Glomerular visceral epithelial cell (primary cell): Measurements from ENCODE around the gene PARVA.
"Not testable (repeated sequence)": the region's sequence is repeated elsewhere in the genome, so short reads cannot be mapped to it uniquely, and the experiment has no call there.

Source experiments
- DNase-seq: peaks from one replicate; pipeline ENCODE4 v3.0.0-alpha.2; 2016; ENCODE audit errors: extremely low spot score

PARVA gene, protein sequence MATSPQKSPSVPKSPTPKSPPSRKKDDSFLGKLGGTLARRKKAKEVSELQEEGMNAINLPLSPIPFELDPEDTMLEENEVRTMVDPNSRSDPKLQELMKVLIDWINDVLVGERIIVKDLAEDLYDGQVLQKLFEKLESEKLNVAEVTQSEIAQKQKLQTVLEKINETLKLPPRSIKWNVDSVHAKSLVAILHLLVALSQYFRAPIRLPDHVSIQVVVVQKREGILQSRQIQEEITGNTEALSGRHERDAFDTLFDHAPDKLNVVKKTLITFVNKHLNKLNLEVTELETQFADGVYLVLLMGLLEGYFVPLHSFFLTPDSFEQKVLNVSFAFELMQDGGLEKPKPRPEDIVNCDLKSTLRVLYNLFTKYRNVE

DNA sequence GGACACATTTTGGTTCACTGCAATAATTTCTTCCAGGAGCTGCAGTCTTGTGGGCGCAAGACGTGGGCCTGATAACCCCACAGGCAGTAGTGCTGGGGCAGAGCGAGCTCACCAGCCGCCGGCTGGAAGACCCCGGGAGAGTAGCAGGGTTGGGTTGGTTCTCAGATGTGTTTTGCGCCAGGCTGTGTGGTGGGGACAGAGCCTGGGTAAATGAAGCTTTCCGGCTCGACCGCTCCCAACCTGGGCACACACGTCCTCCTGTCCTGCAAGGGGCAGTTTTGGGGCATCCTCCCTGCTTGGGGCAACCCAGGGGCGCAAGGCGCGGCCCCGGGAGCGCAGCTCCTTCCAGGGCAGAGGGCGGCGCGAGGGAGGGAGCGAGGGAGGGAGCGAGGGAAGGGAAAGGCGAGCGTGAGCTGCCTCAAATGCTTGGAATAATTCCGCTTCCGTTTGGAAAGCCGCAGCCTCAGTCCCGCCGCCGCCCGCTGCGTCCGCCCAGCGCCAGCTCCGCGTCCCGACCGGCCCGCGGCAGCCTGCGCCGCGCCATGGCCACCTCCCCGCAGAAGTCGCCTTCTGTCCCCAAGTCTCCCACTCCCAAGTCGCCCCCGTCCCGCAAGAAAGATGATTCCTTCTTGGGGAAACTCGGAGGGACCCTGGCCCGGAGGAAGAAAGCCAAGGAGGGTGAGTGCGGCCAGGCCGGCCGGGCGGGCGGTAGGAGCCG, at the start of gene PARVA:
PARVA (plus strand) TSS at position 466 of the 718 bp plus-strand sequence; CDS start at position 543, 77 bp downstream.
- peak; percentile 81 for DNase-seq

DNA sequence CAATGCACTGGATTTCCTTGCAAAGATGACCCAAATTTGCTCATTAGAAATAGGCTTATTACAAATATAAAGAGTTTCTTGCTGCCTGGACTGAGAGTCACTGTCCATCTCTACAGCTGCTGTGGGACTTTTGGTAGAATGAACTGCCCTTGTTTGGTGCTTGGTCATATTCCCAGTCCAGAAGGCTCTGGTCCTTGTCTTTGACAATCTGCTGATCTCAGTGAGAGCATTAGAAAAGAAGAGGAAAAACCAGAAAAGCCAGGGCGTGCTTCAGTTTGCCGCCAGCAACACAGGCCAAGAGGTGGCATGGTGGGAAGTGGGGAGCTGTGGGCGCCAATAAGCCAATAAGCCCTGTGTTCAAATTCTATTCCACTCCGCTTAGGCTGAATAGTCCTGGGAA, 48.2 kb upstream of the PARVA start:
- DNase-seq: no peak

DNA sequence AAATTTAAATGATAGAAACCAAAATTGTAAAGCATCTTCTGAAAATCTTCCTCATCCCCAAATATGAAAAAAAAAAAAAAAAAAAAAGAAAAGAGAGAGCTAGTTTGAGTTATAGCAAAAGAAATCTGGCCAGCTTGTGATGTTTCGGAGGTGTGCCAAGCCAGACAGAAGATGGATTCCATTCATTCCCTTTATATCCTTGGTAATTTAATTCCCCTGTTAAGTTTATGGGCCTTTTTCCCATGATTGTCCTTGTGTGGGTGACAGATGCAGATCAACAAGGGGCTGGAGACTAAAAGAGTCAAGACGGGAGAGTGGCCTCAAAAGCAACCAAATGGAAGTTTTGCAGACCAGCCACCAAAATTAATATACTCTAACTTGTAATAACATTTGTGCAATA, 47.6 kb upstream of the PARVA start:
- no peak for DNase-seq

DNA sequence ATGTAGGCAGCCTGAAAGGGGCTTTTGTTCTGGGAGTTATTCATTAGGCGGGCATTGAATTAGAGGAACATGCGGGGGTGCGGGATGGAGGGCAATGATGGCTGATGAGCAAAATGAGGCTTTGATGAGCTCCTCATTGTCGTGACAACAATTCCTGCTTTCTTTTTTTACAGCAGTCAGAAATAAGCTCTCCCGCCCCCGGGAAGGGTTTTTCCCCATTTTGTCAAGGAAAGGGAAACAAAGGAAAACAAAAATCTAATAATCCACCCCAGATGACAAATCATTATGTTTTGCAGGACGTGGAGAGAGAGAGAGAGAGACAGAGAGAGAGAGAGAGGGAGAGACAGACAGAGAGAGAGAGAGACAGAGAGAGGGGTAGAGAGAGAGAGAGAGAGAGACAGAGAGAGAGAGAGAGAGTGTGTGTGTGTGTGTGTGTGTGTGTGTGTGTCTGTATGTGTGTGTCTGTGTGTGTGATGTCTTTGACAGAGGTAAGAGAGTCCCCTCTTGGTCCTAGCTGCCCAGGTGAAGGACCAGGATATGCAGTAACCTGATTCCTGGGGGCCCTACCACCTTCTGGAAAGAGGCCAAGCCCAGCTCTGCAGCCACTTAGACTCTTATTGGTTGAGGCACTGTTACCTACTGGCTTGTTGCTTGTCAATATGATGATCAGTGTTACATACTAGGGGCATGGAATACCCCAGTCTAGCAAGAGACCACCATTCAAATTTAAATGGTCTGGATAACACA, 46.7 kb upstream of the PARVA start:
- DNase-seq: no peak

DNA sequence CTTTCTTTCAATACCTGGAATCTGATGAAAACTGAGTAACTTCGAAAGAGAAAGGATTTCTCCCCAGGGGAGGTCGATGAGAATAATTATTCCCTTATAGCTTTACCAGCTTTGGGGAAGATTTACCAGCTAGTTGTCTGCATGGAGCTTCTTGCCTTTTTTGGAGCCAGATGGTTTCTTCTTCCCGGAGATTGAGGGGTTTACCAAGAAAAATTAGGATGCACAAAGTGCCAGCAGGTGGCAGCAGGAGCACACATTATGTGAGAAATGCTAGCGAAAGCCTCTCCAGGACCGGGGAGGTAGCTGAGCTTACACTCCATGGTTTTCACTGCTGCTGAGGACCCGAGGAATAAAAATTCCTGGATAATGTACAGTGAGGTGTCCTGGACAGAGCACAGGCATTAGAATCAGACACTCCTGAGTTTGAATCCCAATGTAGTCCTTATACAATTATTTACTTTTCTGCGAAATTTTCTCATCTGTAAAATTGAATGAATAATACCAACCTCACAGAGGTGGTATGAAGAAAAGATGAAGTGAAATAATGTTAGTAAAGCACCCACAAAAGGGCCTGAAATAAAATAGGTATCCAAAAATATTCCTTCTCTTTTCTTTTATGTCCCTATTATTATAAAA, 46.0 kb upstream of the PARVA start:
- peak; percentile 83 for DNase-seq

DNA sequence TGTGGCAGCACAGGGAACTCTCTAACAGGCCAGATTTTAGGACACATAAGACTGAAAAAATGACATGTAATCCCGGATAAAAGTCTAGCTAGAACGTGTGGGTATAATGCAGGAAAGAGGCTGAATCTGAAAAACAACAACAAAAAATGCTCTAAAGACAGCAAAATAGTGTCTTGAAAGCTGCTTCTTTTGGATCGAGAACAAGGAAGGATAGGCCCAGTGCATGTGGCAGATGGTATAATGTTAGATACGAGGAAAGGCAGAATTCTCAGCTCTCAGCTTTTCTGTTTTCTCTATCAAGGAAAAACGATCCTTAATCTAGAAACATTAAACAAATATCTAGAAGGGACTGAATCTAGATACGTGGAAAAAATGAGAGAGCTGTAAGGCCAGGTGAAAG, 33.8 kb upstream of the PARVA start:
- DNase-seq: no peak

DNA sequence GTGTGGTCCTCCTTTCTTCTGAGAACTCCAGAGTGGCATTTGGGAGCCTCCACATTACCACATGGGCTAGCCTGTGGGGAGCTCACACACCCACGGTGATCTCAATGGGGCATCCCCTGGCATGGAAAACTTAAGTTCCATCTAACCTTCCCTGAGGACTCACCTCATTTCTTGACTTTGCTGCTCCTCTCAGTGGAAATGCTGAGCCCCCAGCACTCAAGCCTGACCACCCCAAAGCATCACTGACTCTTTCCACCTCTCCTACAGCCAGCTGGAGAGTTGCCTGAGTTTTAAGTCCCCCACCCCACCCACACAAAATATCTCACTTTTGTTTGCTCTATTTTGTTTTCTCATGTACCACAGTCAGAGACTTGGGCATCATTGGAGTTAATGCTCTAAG, 23.8 kb upstream of the PARVA start:
- DNase-seq: no peak

DNA sequence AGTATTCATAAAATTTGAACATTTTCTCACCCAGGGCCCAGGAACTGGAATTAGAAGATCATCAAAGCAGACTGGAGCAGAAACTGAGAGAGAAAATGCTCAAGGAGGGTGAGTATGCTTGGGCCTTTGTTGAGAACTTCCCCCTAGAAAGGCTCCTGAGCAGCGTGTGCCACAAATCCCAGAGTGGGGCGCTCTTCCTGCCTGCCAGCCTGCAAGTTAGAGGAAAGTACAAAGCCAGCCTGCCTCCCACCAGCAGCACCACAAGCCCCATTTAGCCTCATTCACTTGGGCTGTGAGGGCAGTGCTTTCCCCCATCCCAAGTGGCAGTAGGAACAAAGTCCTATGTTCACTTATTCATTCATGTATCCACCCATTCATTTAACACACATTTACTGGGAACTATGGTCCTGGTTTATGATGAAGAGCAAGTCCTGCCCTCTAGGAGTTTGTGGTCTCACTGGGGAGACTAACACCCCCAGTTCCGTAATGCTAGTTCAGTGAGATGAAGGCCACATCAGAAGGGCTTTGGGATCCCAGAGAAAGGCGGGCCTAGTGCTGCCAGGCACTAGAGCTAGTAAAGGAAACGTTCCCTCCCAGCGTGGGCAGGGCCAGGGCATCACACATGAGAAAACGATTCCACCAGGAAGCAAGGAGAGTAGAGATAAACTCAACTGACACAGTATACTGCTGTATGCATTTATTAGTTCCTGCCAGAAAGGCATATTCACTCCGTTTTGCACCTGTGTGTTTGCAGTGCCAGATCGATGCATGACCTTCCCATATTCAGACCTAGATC, 22.4 kb upstream of the PARVA start:
- DNase-seq: no peak

DNA sequence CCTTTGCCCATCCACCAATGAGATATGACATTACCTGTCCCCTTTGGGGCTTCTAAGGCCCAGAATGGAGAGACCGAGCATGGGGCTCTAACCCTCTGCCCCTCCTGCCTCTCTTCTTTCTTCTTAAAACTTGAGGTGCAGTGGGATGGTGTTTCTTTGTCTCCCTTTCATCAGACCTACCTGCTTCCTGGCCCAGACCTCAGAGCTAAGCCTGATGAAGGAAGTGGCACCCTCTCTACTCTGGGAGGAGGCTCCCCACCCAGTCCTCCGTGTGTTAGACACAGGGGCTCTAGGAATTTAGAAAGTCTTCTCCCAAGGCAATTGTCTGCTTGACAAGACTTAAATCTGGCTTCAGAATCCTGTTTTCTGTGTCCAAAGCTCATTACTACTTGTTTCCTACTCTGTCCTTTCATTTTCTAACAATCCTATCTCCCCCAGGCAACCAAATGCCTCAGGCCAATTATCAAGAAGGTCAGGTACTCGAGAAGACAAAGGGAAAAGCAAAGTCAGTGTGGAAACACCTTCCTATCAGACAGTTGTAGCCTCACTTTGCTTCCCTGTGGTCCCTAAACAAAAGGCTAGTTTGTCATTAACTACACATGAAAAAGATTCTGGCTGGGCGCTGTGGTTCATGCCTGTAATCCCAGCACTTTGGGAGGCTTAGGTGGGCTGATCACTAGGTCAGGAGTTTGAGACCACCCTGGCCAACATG, 20.3 kb upstream of the PARVA start:
- no peak for DNase-seq

DNA sequence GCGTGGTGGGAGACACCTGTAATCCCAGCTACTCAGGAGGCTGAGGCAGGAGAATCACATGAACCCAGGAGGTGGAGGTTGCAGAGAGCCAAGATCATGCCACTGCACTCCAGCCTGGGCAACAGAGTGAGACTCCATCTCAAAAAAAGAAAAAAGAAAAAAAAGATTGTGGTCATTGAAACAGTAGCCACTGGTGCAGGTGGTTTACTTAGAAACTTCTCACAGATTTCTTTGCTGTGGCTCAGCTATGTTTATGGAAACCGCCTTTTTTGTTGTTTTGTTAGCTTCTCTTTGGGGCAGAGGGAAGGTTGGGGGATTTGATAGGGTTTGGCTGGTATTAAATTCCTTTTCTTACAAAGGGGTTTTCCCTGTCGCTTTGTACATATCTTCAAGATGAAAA, 19.7 kb upstream of the PARVA start:
- not testable (repeated sequence) for DNase-seq

DNA sequence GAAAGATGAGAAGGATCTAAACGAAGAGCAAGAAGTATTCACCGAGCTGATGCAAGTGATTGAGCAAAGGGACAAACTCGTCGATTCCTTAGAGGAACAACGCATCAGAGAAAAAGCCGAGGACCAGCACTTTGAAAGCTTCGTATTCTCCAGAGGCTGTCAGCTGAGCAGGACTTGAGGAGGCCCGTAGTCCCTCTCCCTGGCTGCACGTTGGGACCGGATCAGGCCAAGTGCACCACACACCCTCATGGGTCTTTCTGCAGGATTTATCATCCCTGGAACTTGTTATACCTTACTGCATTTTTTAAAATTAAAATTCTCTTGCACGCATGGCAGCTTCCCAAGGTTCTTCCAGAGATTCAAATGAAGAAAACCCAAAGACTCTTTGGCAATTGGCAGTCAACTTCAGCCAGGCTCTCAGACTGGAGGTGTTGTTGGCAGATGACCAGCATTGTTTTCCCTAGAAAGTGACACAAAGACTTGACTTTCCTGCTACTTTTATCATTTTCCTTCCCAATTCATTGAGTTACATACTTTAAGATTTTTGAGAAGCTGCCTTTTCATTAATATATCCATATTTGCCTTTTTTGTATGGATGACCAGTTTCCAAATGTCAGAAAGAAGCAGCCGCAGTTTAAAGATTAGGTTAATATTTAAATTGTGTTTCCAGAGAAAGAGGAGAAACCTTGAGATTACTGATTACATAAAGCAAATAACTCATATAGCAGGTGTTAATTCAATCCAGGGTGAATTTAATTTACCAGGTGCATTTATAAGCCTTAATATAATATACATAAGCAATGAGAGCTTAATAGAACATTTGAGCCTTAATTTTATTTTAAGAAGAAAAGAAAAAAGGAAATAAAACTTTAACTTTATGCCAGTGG, 18.8 kb upstream of the PARVA start:
- DNase-seq: no peak

DNA sequence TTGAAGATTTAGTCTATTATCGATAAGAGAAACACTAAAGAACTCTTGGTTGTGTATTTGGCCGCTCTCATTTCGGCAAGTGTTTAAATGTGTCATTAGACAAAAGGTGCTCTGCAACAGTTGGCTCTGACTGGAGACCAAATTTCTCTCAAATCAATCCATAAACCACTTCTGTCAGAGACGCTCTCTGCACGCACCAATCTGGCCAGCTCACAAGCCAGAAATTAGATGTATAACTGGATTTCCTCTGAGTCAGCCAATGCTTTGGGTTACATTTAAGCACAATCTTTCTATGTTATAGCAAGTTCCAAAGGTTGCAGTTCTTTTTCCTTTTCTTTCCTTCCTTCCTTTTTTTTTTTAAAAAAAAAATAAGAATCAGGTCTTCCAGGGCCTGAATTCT, 17.6 kb upstream of the PARVA start:
- DNase-seq: no peak

DNA sequence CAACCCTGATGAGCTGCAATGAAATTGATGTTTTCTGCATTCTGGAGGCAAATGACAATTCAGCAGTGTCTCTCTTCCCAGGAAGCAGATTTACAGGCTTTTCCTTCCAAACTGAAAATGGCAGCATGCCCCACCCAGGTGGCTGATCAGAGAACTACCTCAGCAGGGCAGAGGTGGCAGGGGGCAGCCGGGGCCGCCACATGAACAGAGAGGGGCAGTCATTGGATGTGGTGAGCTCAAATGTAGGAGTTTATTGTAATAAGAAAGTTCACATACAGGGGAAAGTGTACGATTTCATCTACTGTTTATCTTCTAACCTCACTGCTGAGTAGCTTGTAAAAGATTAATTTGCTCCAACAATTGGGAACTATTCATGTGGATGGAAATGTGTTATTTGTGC, 15.7 kb upstream of the PARVA start:
- no peak for DNase-seq

DNA sequence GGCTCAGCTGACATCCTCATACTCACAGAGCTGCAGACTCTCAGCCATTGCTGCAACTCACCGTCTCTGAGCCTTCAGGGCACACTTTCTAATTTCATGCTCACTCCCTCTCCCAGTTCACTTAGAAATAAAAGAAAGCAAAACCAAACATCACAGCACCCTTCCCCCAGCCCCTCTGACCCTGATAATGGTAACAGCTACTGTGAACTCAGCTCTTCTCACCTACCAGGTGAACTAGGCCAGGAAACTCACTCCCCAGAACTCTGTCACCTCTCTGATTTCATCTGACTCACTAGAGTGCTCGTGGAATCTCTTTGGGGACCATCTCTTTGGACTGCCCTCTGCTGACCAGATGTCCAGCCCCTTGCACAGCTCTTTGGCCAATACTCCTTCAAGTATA, 14.5 kb upstream of the PARVA start:
- no peak for DNase-seq

DNA sequence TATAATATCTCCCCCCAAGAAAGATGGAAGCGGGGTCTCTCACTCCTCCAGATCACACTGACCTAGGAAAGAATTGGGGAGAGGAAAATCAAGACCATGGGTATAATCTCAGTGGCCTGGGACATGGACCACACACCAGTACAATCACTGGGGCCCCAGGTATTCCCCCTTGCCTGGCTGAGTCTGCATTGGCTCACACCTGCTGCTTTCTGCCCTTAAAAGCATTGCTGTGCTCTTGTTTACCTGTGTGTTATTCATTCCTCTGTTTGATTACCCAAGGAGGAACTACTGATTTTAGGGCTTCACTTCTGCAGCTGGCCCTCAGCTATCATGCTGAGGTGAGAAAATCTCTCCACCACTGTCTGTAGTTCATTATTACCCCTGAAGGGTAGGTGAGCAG, 14.0 kb upstream of the PARVA start:
- DNase-seq: no peak

DNA sequence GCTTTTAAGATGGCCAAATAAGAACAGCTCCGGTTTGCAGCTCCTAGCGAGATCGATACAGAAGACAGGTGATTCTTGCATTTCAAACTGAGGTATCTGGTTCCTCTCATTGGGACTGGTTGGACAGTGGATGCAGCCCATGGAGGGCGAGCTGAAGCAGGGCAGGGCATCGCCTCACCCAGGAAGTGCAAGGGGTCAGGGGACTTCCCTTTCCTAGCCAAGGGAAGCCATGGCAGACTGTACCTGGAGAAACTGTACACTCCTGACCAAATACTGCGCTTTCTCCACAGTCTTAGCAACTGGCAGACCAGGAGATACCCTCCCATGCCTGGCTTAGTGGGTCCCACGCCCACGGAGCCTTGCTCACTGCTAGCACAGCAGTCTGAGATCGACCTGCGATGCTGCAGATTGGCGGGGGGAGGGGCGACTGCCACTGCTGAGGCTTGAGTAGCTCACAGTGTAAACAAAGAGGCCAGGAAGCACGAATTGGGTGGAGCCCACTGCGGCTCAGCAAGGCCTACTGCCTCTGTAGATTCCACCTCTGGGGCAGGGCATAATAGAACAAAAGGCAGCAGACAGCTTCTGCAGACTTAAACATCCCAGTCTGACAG, 11.3 kb upstream of the PARVA start:
- DNase-seq: not testable (repeated sequence)

DNA sequence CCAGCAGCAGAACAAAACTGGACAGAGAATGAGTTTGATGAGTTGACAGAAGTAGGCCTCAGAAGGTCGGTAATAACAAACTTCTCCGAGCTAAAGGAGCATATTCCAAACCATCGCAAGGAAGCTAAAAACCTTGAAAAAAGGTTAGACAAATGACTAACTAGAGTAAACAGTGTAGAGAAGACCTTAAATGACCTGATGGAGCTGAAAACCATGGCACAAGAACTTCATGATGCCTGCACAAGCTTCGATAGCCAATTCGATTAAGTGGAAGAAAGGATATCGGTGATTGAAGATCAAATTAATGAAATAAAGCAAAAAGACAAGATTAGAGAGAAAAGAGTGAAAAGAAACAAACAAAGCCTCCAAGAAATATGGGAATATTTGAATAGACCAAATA, 10.3 kb upstream of the PARVA start:
- DNase-seq: not testable (repeated sequence)

DNA sequence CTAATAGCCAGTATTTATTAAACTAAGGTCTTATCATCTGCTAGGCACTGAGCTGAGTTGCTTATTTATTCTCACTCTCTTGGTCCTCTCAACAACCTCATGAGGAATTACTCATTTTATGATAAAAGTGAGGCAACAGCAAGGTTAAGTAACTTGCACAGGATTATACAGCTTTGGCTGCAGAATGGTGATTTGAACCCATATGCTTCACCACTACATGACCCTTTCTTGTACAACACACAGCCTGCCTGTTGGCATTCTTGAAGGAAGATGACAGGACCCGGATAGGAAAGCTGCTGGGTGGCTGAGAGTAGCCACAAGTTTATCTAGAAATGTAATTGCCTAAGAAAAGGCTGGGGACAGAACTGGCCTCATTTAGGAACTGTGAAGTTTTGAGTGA, 5.3 kb upstream of the PARVA start:
- no peak for DNase-seq

DNA sequence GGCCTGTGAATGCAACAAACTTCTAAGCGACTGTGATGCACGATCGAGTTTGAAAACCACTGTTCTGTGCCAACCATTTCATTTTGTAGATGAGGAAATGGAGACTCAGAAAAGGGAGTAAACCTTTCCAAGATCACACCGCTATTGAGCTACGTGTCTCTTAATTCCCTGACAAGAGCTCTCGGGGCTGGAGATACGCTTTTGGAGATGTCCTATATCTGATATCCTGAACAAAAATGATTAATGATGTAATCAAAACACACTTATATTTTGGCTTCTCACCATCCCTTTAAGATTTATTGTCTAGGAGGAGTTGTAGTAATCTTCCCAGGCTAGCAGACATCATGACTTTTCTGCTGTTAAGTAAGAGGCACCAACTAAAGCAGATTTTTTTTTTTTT, 1.7 kb upstream of the PARVA start:
- no peak for DNase-seq
